Endothelial cell of umbilical vein (primary cell): ENCODE results near the gene MYO1A.

Experiments used
- CTCF ChIP-seq, 2 donors: IDR thresholded peaks; 1 replicate in 1 of 2; 2 replicates in 1 of 2; pipeline ENCODE4 v1.5.1; 2011; ENCODE audit warnings: low read length in 2 of 2, mild to moderate bottlenecking in 2 of 2, moderate library complexity in 2 of 2, control low read depth in 1 of 2, inconsistent platforms in 1 of 2, low read depth in 1 of 2; ENCODE audit not compliant: insufficient read depth in 1 of 2; ENCODE audit errors: extremely low read depth in 1 of 2
- EZH2 ChIP-seq: IDR thresholded peaks from 2 replicates; pipeline ENCODE4 v1.6.1; 2012; ENCODE audit warnings: borderline replicate concordance, low read depth, mild to moderate bottlenecking, moderate library complexity, low read length, inconsistent platforms; ENCODE audit not compliant: severe bottlenecking
- FOS ChIP-seq: IDR thresholded peaks from 2 replicates; pipeline ENCODE4 v1.6.1; 2011; ENCODE audit warnings: mild to moderate bottlenecking, low read length, moderate library complexity, borderline replicate concordance; ENCODE audit not compliant: insufficient read depth
- GATA2 ChIP-seq: IDR thresholded peaks from 2 replicates; pipeline ENCODE4 v1.7.0; 2011; ENCODE audit warnings: low read depth, mild to moderate bottlenecking, moderate library complexity, mixed read lengths, low read length; ENCODE audit not compliant: insufficient read length, insufficient read depth
- JUN ChIP-seq: IDR thresholded peaks from 2 replicates; pipeline ENCODE4 v1.6.1; 2011; ENCODE audit warnings: borderline replicate concordance, low read depth; ENCODE audit not compliant: insufficient read length, insufficient read depth
- MAX ChIP-seq: IDR thresholded peaks from 2 replicates; pipeline ENCODE4 v1.6.1; 2011; ENCODE audit not compliant: insufficient read depth, insufficient read length
- MYC ChIP-seq: IDR thresholded peaks from one replicate; pipeline ENCODE4 v1.6.1; 2011; ENCODE audit warnings: mild to moderate bottlenecking, low read depth, low read length
- POLR2A ChIP-seq: IDR thresholded peaks from 2 replicates; pipeline ENCODE4 v1.6.1; 2012; ENCODE audit warnings: low read depth, mild to moderate bottlenecking, control low read depth, low read length
- POLR2AphosphoS5 ChIP-seq: IDR thresholded peaks from 2 replicates; pipeline ENCODE4 v1.6.1; 2012; ENCODE audit warnings: low read depth, mild to moderate bottlenecking, control low read depth, low read length, moderate library complexity; ENCODE audit not compliant: insufficient read depth

GRCh38 chr12:57046086-57046791, 3.7 kb downstream of the MYO1A start:
- TF ChIP-seq EZH2: no peak
- TF ChIP-seq CTCF (IDR thresholded peaks at IDR 0.05; ENCODE audit: extremely low read depth in 1 of 2, insufficient read depth in 1 of 2, low read depth in 1 of 2, low read length in 2 of 2): no peak
- no peak for TF ChIP-seq MAX
- TF ChIP-seq POLR2A: no peak
- no peak for TF ChIP-seq GATA2
- TF ChIP-seq JUN: no peak
- no peak for TF ChIP-seq MYC
- no peak for TF ChIP-seq POLR2AphosphoS5
- no peak for TF ChIP-seq FOS
